Neural cell (in vitro differentiated cells): ENCODE results near the gene EPHA2. TPM values are rescaled to one million over a fixed set of nuclear protein-coding genes. Genes with fewer than 3 reads are reported as not detected.

ENCODE experiments used
- H2AFZ ChIP-seq: fragments of 200-600, 300-800 bp; sonication (generic), shearing (Covaris generic); 2 replicates; pipeline ENCODE4 v1.6.0; 2014; ENCODE audit warnings: low read depth, mild to moderate bottlenecking, antibody characterized with exemption, low read length, moderate library complexity
- H3F3A ChIP-seq: fragments of 200-600 bp; shearing (Covaris generic); 2 replicates; pipeline ENCODE4 v1.6.1; 2016; ENCODE audit warnings: mild to moderate bottlenecking, moderate library complexity, mixed read lengths, antibody characterized with exemption, low read length; ENCODE audit not compliant: insufficient read depth, poor library complexity, severe bottlenecking
- H3K27ac ChIP-seq: fragments of 200-600, 300-800 bp; sonication (generic), shearing (Covaris generic); 2 replicates; pipeline ENCODE4 v1.5.1; 2014; ENCODE audit warnings: mild to moderate bottlenecking, low read length, moderate library complexity
- H3K27me3 ChIP-seq: fragments of 300-800, 200-600 bp; sonication (generic), shearing (Covaris generic); 2 replicates; pipeline ENCODE4 v1.6.0; 2014; ENCODE audit warnings: mild to moderate bottlenecking, low read depth, low read length, moderate library complexity; ENCODE audit not compliant: insufficient read depth
- H3K36me3 ChIP-seq: fragments of 300-800, 200-600 bp; sonication (generic), shearing (Covaris generic); 2 replicates; pipeline ENCODE4 v1.5.1; 2014; ENCODE audit warnings: mild to moderate bottlenecking, antibody characterized with exemption, low read length, moderate library complexity; ENCODE audit not compliant: insufficient read depth
- H3K4me2 ChIP-seq: fragments of 300-800, 200-600 bp; sonication (generic), shearing (Covaris generic); 2 replicates; pipeline ENCODE4 v1.6.0; 2014; ENCODE audit warnings: mild to moderate bottlenecking, low read length
- H3K4me3 ChIP-seq: fragments of 300-800, 200-600 bp; sonication (generic), shearing (Covaris generic); 2 replicates; pipeline ENCODE4 v1.5.1; 2014; ENCODE audit warnings: mild to moderate bottlenecking, low read length, moderate library complexity
- H3K79me2 ChIP-seq: fragments of 200-600 bp; shearing (Covaris generic); replicated peaks from 2 replicates; pipeline ENCODE4 v1.6.0; 2014; ENCODE audit warnings: mild to moderate bottlenecking, low read length, moderate library complexity; ENCODE audit not compliant: insufficient read depth
- H3K9ac ChIP-seq: fragments of 300-800, 200-600 bp; sonication (generic), shearing (Covaris generic); 2 replicates; pipeline ENCODE4 v1.6.1; 2016; ENCODE audit warnings: mild to moderate bottlenecking, low read length, mixed read lengths
- H3K9me2 ChIP-seq: fragments of 200-600 bp; shearing (Covaris generic); 2 replicates; pipeline ENCODE4 v1.6.1; 2016; ENCODE audit warnings: mild to moderate bottlenecking, low read length, mixed read lengths; ENCODE audit not compliant: insufficient read depth
- H3K9me3 ChIP-seq: fragments of 200-600, 300-800 bp; sonication (generic), shearing (Covaris generic); 2 replicates; pipeline ENCODE4 v1.6.1; 2016; ENCODE audit warnings: mild to moderate bottlenecking, mixed run types, low read length, moderate library complexity, mixed read lengths
- H4K20me1 ChIP-seq: fragments of 200-600 bp; shearing (Covaris generic); 2 replicates; pipeline ENCODE4 v1.6.1; 2016; ENCODE audit warnings: mild to moderate bottlenecking, mixed run types; ENCODE audit not compliant: insufficient read depth
- CTCF ChIP-seq: fragments of 450-650 bp; IDR thresholded peaks from 2 replicates; pipeline ENCODE4 v1.5.1; 2014; ENCODE audit warnings: antibody characterized with exemption, mild to moderate bottlenecking, moderate library complexity; ENCODE audit not compliant: poor library complexity, severe bottlenecking
- EP300 ChIP-seq: fragments of 450-650 bp; conservative IDR thresholded peaks from 2 replicates; pipeline ENCODE4 v1.6.1; 2014; ENCODE audit warnings: antibody characterized with exemption, mild to moderate bottlenecking, moderate library complexity; ENCODE audit not compliant: poor library complexity, severe bottlenecking
- EZH2 ChIP-seq: fragments of 200-600, 300-800 bp; shearing (Covaris generic), sonication (generic); IDR thresholded peaks from 2 replicates; pipeline ENCODE4 v1.6.1; 2014; ENCODE audit warnings: antibody characterized with exemption, low read length, borderline replicate concordance, mild to moderate bottlenecking; ENCODE audit not compliant: insufficient read depth, poor library complexity, severe bottlenecking
- MXI1 ChIP-seq: fragments of 450-650 bp; conservative IDR thresholded peaks from 2 replicates; pipeline ENCODE4 v1.6.1; 2014; ENCODE audit warnings: antibody characterized with exemption, mild to moderate bottlenecking; ENCODE audit not compliant: poor library complexity, severe bottlenecking
- POLR2AphosphoS5 ChIP-seq: IDR thresholded peaks from 2 replicates; pipeline ENCODE4 v1.6.1; 2012
- RAD21 ChIP-seq: fragments of 450-650 bp; conservative IDR thresholded peaks from 2 replicates; pipeline ENCODE4 v1.6.1; 2014; ENCODE audit warnings: antibody characterized with exemption, mild to moderate bottlenecking, moderate library complexity
- REST ChIP-seq: IDR thresholded peaks from 2 replicates; pipeline ENCODE4 v1.6.1; 2012; ENCODE audit warnings: borderline replicate concordance
- SMC3 ChIP-seq: fragments of 450-650 bp; conservative IDR thresholded peaks from 2 replicates; pipeline ENCODE4 v1.6.1; 2014; ENCODE audit warnings: antibody characterized with exemption, mild to moderate bottlenecking, moderate library complexity; ENCODE audit not compliant: poor library complexity
- TAF1 ChIP-seq: IDR thresholded peaks from 2 replicates; pipeline ENCODE4 v1.6.1; 2012; ENCODE audit warnings: low read depth
- polyA plus RNA-seq: library from polyadenylated mRNA; depleted of rRNA; stranded (reverse); fragments of >200 nt; gene quantifications from 2 replicates; pipeline ENCODE4 v1.2.3, GENCODE V29; 2014

EPHA2 gene
- polyA plus RNA-seq, 1 donor from 2014 or later = 0.63 TPM

GRCh38 chr1:16174886-16175598 lies 19.2 kb upstream of the EPHA2 start (continued):
- TF ChIP-seq REST = no peak

GRCh38 chr1:16174261-16174868 lies 18.5 kb upstream of the EPHA2 start:
- Histone ChIP-seq H3K9ac (no peak overlapping the region), H3F3A (no peaks in the 10 kb centered on the region), H3K27me3 (no peaks in the 10 kb centered on the region), H2AFZ (no peak overlapping the region), H3K9me2 (no peaks in the 10 kb centered on the region), H3K9me3 (no peaks in the 10 kb centered on the region), H3K4me3 (no peak overlapping the region), H3K4me2 (no peak overlapping the region), H3K27ac (no peak overlapping the region), H3K79me2 (no peaks in the 10 kb centered on the region), H4K20me1 (no peaks in the 10 kb centered on the region), H3K36me3 (no peaks in the 10 kb centered on the region)
- TF ChIP-seq REST = no peak

GRCh38 chr1:16173447-16174260 lies 17.8 kb upstream of the EPHA2 start:
- Histone ChIP-seq H3K4me2 (no peak overlapping the region), H3K36me3 (no peaks in the 10 kb centered on the region), H3K9ac (no peak overlapping the region), H3K9me3 (no peaks in the 10 kb centered on the region), H4K20me1 (no peaks in the 10 kb centered on the region), H3K4me3 (no peak overlapping the region), H3K9me2 (no peaks in the 10 kb centered on the region), H3F3A (no peaks in the 10 kb centered on the region), H3K27me3 (no peaks in the 10 kb centered on the region), H2AFZ (no peak overlapping the region), H3K79me2 (no peaks in the 10 kb centered on the region), H3K27ac (no peak overlapping the region)
- no peak for TF ChIP-seq RAD21
- no peak for TF ChIP-seq MXI1
- TF ChIP-seq EZH2 = no peak
- no peak for TF ChIP-seq TAF1
- TF ChIP-seq POLR2AphosphoS5 = no peak
- no peak for TF ChIP-seq REST
- TF ChIP-seq EP300 = no peak
- no peak for TF ChIP-seq CTCF
- TF ChIP-seq SMC3 = no peak
